Fibroblast of peridontal ligament (primary cell): ENCODE data around the gene USP14.
A peak's percentile ranks its signal among the peaks of the same experiment; 100 is the strongest.

Experiments
- DNase-seq: peaks from one replicate; pipeline ENCODE4 v3.0.0-alpha.2; 2010; ENCODE audit errors: extremely low read depth

USP14 gene

DNA sequence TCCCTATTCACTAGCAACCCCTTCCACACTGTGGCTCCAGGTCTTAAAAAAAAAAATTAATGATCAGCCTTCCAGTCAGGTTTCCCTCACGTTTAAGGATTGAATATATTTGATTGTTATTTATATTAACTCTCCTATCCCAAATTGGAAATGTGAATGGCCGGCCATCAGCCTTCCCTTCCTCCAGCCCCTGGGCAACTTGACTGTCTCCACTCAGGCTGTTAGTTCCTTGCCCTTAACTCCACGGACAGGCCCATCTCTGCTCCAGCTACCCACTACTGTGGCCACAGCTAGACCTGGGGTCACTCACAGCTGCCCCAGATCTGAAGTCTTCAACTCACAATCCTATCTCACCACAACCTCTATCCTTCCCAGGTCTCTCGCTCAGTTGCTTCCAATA, 69.5 kb downstream of the USP14 start:
- no peak for DNase-seq

DNA sequence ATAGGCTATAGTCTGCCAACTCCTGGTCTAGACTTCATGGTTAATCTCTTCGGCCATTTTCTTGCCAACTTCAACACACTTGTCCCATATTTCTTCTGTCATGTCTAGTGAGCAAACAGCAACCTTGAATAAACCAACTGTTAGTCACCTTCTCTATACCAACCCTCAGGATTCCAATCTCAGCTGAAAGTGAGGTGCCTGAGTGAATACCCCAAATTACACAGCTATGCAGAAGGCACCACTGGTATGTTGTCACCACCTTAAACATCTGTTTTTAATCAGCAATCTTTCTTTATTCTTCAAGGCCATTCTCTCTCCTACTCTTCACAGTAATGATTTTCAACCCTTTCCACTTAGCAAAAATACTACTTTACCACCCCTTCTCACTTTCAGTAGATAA, 70.2 kb downstream of the USP14 start:
- peak; percentile 29 for DNase-seq

DNA sequence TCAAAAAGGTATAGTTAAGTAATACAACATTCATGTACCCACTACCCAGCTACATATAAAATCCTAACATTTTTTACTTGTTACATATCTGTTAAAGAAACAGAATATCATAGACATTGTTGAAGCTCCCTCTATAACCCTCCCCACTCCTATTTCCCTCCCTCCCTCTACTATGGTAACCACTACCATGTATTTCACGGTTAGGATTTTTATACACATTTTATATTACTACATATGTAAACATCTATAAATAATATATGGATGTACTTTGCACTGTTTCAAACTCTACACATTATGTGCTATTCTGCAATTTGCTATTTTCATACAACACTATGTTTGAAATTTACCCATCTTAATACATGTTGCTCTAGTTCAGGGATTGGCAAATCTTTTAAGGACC, 73.2 kb downstream of the USP14 start:
- no peak for DNase-seq

DNA sequence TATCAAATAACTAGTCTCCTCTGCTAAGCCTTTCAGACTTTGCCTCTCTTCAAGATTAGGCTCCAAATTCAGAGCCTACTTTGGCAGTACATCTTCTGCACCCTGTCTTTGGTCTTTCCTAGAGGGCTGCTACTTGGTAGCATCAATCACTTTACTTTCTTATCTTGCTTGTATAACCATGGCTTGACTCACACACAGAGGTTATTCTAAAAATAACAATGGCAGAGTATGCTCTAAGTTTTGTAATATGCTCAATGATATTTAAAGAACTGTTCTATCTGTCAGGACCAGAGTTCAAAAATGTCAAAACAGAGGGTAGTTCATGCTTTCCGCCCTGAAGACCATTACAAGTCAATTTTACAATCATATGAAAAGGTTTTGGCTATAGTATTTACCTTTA, 81.8 kb downstream of the USP14 start:
- DNase-seq: no peak

DNA sequence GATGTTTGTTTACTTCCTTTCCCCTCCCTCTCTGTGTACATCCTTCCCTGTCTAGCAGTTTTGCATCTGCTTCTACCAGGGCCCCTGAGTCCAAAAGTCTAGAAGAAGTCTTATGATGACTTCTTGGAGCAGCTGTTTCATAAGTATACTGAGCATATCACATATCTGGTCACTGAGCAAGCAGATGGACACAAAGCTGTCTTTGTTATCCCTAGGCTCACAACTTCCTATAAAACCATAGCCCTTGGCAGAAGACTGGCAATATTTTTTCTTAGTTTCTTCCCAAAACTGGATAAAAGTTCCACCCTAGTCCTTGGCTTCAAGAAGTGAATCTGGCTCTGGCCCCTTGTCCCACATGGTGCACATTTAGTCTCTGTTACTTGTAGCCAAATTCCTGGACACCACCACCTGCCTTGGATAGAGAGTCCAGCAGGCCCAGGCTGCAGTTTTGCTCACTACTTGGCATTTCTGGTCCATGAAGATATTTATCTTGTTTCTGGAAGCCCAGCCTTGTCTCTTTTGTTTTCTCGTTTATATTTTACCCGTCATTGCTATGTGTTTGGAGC, 87.0 kb downstream of the USP14 start:
- DNase-seq: no peak

DNA sequence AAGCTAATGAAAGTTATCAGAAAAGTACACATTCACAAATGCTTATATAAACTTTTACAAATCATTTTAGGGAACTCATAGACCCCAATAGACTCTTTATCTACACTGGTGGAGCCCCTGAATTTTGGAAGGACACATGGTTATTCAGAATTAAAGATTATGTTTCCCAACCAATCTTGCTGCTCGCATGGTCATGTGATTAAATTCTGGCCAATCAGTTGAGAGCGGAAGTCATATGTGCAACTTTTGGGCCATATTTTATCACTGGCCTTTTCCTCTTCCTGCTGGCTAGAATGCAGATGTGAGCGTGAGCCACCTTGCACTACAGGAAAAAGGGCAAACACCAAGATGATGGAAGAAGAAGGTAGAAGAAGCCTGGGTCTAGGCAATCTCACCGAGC, 89.7 kb downstream of the USP14 start:
- DNase-seq: no peak

DNA sequence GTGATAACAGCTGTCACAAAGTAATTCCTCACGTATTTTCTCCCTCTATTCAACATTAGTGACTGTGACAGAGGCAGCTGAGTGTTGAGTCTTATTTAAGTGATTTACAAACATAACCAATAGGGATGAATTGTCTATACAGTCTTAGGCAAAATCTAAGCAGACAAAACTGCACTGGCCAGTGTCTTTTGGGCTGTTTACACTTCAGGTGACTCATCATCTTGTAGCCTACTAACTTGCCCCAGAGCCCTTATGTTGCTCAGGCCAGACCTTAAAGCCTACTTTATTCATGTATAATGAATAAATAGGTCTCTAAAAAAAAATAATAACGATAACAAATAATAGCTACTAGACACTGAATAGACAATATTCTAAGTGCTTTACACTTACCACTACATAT, 92.3 kb downstream of the USP14 start:
- peak; percentile 36 for DNase-seq

DNA sequence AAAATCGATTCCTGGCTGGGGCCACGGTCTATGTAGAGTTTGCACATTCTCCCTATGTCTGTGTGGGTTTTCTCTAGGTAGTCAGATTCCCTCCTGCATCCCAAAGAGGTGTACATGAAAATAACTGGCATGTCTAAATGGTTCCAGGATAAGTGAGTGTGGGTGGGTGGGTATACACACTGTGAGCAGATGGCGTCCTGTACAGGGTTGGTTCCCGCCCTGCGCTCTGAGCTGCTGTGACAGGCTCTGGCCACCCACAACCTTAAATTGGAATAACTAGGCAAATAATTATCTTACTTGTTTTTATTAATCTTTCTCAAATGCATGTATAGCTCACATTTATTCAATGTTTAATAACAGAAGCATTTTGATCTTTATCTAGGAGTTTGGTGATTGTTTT, 93.2 kb downstream of the USP14 start:
- DNase-seq: no peak

DNA sequence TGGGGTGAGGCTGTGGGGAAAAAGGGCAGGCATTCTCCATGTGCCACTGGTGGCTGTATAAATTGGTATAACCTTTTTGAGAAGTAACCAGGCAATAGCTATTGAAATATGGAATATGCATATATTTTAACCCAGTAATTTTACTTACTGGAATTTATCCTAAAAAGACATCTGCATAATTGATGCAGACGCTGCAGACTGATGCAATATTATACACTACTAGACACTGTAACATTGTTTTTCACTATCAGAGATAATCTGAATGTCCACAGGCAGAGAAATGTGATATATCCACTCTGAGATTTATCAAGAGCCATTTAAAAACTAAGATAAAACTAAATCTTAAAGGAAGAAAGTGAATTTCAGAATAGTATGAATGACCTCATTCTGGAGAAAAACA, 94.8 kb downstream of the USP14 start:
- DNase-seq: no peak

DNA sequence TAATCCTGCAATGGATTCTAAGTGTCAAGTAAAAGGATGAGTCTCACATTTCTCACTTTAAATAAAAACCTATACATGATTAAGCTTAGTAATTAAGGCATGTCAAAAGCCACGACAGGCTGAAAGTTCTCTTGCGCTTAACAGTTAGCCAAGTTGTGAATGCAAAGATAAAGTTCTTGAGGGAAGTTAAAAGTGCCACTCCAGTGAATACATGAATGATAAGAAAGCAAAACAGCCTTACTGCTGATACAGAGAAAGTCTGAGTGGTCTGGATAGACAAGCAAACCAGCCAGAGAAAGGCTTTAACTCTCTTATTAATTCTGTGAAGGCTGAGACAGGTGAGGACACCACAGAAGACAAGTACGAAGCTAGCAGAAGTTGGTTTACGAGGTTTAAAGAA, 96.8 kb downstream of the USP14 start:
- DNase-seq: no peak

DNA sequence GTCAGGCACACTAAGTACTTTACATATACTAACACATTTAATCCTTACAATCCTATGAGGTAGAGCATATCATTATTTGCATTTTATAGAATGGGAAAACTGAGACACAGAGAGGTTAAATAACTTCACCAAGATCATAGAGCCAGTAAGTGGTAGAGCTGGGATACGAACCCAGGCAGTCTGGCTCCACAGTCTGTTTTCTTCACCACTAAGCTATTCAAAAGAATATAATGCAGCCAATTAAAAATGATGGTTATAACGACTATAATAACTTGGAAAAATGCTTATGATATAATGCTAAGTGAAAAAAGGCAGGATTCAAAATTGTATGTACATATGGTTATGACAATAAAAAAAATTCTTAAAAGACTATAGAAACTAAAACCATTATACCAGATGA, 102.2 kb downstream of the USP14 start:
- DNase-seq: no peak

DNA sequence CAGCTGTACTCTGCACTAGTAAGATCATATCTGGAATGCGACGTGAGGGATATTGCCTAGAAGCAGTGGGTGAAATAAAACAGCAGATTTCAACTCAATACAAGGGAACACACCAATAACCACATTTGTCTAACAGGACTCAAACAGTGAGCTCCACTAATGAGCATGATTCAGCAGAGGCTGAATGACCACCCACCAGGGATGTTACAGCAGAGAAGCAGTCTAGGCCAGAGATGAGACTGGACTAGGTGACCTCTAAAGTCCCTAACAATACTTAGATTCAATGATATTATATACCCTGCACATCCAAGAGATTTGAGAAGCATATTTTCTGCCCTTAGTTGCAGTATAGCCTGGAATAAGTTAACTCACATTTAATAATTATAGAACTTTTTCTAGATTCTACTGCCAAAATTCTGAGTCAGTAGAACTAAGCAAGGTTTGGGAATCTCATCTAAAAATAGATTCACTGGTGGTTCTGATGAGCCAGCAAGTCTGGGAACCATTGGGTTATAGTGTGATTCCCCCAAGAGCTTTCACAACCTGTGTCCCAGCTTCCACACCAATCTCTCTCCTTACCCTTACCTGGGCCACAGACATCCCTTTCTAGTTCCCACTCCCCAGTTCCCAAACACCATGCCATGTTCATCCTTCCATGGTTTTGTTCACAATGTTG, 103.2 kb downstream of the USP14 start:
- DNase-seq: peak; percentile 66
